SW 1271 (cell line): ENCODE data around the gene GPLD1.
"Not testable (repeated sequence)": the region's sequence is repeated elsewhere in the genome, so short reads cannot be mapped to it uniquely, and the experiment has no call there.

Experiments
- DNase-seq, 2 experiments: peaks; one replicate each; lab custom pipeline; 2025; lab: John Stamatoyannopoulos, UW

Gene GPLD1

GRCh38 chr6:24410622-24411021 lies 78.8 kb downstream of the GPLD1 start:
- no peak for DNase-seq

- no peak for DNase-seq
Measured at GRCh38 chr6:24408719-24409410, 80.5 kb downstream of the GPLD1 start.

- DNase-seq, result no peak
Measured at GRCh38 chr6:24405262-24405661, 84.1 kb downstream of the GPLD1 start.

GRCh38 chr6:24403501-24403824 lies 85.9 kb downstream of the GPLD1 start:
- no peak for DNase-seq

- peak; percentile 28 to 80 for DNase-seq
Measured at GRCh38 chr6:24402697-24403500, 86.5 kb downstream of the GPLD1 start, which contains the start of gene MRS2. Gene MRS2 (plus strand): TSS chr6:24402936. CDS start chr6:24403047, 111 bp downstream.

DNA sequence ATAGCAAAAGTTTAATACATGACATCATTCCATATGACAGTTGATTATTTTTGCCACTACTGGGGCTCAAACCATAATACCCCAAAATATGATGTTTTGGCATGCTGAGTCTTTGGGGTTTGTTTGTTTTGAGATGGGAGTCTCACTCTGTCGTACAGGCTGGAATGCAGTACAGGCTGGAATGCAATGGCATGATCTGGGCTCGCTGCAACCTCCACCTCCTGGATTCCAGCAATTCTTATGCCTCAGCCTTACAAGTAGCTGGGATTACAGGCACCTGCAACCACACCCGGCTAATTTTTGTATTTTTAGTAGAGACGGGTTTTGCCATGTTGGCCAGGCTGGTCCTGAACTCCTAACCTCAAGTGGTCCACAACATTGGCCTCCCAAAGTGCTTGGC lies 87.9 kb downstream of the GPLD1 start:
- DNase-seq, result no peak

GRCh38 chr6:24400045-24401039 lies 89.0 kb downstream of the GPLD1 start:
- not testable (repeated sequence) for DNase-seq

GRCh38 chr6:24397631-24398030 lies 91.7 kb downstream of the GPLD1 start:
- no peak for DNase-seq

DNA sequence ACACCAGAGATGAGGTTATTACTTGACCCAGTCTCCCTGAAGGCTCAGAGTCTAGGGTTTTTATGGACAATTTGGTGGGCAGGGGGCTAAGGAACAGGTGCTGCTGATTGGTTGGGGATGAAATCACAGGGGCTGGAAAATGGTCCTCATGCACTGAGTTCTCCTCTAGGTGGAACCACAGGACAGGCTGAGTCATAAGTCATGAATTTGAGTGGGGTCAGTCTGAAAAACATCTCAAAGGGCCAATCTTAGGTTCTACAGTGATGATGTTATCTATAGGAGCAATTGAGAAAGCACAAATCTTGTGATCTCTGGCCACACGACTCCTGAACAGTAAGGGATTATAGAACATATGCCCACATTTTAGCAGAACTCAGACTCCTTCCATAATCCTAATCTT lies 92.6 kb downstream of the GPLD1 start:
- no peak for DNase-seq

GRCh38 chr6:24394780-24395437 lies 94.5 kb downstream of the GPLD1 start:
- no peak for DNase-seq

DNA sequence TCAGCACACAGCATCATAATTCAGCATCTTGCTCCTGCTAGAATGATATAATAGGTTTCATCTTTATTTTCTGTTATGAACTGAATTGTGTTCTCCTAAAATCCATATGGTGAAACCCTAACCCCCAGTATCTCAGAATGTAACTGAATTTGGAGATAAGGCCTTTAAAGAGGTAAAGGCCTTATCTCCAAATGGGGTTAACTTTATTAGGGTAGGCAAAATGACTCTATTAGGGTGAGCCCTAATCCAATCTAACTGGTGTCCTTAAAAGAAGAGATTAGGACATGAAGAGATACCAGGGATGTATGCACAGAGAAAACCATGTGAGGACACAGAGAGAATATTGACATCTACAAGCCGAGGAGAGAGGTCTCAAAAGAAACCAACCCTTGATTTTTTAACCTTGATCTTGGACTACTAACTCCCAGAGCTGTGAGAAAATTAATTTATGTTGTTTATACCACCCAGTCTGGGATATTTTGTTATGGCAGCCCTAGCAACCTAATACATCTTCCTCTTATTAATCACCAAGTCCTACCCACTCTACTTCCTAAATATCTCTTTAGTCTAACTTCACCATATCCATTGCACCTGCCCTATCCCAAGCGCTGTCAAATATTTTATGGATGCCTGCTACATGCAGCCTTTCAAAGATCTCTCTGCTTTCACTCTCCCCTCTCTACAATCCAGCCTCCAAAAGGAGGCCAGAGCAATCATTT lies 95.2 kb downstream of the GPLD1 start:
- no peak for DNase-seq

- DNase-seq, result no peak
Measured at GRCh38 chr6:24391756-24392405, 97.5 kb downstream of the GPLD1 start.

- DNase-seq, result no peak
Measured at GRCh38 chr6:24391208-24391607, 98.2 kb downstream of the GPLD1 start.

GRCh38 chr6:24387818-24388217 lies 101.6 kb downstream of the GPLD1 start:
- DNase-seq, result no peak

DNA sequence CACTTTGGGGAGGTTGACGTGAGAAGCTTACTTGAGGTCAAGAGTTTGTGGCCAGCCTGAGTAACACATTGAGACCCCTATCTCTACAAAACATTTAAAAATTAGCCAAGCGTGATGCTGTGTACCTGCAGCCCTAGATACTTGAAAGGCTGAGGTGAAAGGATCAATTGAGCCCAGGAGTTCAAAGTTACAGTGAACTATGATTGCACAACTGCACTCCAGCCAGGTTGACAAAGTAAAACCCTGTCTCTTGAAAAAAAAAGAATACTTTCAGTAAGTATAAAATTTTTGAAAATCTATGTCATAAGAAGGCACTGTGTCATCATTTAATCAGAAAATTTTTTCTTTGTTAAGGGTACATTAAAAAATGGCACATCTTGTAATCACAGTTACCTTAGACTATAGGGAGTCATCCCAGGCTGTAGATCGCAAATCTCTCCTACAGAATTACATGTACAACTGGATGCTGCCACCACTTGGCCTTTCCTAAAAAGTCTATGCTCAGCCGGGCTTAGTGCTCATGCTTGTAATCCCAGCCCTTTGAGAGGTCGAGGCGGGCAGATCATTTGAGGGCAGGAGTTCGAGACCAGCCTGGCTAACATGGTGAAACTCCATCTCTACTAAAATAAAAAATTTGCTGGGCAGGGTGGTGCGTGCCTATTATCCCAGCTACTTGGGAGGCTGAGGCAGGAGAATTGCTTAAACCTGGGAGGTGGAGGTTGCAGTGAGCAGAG lies 103.7 kb downstream of the GPLD1 start:
- DNase-seq, result no peak

GRCh38 chr6:24384369-24385130 lies 104.8 kb downstream of the GPLD1 start:
- not testable (repeated sequence) for DNase-seq

DNA sequence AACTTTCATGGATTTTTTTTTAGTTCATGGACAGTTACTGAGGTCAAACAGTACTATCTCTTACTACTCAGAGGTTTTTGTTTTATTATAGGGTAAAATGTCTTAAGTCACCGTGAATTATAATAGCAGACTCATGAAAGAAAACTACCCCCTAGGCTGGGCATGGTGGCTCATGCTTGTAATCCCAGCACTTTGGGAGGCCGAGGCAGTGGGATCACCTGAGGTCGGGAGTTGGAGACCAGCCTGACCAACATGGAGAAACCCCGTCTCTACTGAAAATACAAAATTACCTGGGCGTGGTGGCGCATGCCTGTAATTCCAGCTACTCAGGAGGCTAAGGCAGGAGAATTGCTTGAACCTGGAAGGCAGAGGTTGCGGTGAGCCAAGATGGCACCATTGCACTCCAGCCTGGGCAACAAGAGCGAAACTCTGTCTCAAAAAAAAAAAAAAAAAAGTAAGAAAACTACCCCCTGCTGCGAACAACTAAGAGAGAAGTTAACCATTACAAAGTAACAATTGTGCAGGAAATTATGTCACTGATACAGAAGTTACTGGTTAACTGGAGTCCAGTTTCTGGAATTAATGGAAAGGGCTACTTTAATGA lies 106.4 kb downstream of the GPLD1 start:
- DNase-seq, result not testable (repeated sequence)

DNA sequence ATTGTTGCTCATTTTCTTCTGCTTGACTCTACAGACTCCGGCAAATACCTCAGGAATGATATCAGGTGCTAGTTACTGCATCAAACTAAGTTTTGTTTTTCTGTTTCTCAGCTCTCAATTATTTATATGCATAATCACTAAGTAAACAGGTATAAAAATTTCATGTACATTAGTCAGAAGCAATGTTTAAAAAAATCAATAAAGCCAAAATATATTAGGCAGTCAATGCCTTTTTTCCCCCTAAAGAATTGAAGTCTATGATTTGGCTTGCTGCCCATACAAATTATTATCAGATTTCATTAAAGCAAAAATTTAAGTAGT lies 107.2 kb downstream of the GPLD1 start:
- DNase-seq, result no peak
